ENCODE measurements around the gene PIEZO1.

PIEZO1 gene

GRCh38 chr16:88721815-88722755 is 62.9 kb downstream of the PIEZO1 start:
- no peak for DNase-seq (ENCODE audit: low read depth)

GRCh38 chr16:88721236-88721635 is 63.8 kb downstream of the PIEZO1 start:
- no peak for DNase-seq (ENCODE audit: low read depth)

- DNase-seq (ENCODE audit: low read depth) = no peak
Measured at GRCh38 chr16:88720396-88720970, 64.5 kb downstream of the PIEZO1 start.

GRCh38 chr16:88719933-88720296 is 65.1 kb downstream of the PIEZO1 start:
- DNase-seq (ENCODE audit: low read depth) = no peak

- DNase-seq (ENCODE audit: low read depth) = no peak
Measured at GRCh38 chr16:88719267-88719932, 65.6 kb downstream of the PIEZO1 start.

- no peak for DNase-seq (ENCODE audit: low read depth)
Measured at GRCh38 chr16:88718178-88718577, 66.8 kb downstream of the PIEZO1 start.

- DNase-seq (ENCODE audit: low read depth) = no peak
Measured at GRCh38 chr16:88716601-88717001, 68.4 kb downstream of the PIEZO1 start.

GRCh38 chr16:88716201-88716600 is 68.8 kb downstream of the PIEZO1 start:
- DNase-seq (ENCODE audit: low read depth) = no peak

GRCh38 chr16:88715312-88716190 is 69.5 kb downstream of the PIEZO1 start:
- no peak for DNase-seq (ENCODE audit: low read depth)

GRCh38 chr16:88714420-88715302 is 70.4 kb downstream of the PIEZO1 start:
- no peak for DNase-seq (ENCODE audit: low read depth)

- no peak for DNase-seq (ENCODE audit: low read depth)
Measured at GRCh38 chr16:88713568-88714419, 71.2 kb downstream of the PIEZO1 start.

GRCh38 chr16:88713054-88713453 is 72.0 kb downstream of the PIEZO1 start:
- no peak for DNase-seq (ENCODE audit: low read depth)

- DNase-seq (ENCODE audit: low read depth) = no peak
Measured at GRCh38 chr16:88712362-88712979, 72.5 kb downstream of the PIEZO1 start.

GRCh38 chr16:88711750-88712340 is 73.2 kb downstream of the PIEZO1 start:
- no peak for DNase-seq (ENCODE audit: low read depth)

GRCh38 chr16:88710556-88710955 is 74.5 kb downstream of the PIEZO1 start:
- DNase-seq (ENCODE audit: low read depth) = no peak

- no peak for DNase-seq (ENCODE audit: low read depth)
Measured at GRCh38 chr16:88706965-88707826, 77.8 kb downstream of the PIEZO1 start.

GRCh38 chr16:88706229-88706964 is 78.6 kb downstream of the PIEZO1 start, which contains the start of the genes CTU2 and RNF166:
Gene CTU2, plus strand, starts transcription at chr16:88706503. Its CDS starts 28 bp downstream, at chr16:88706531.
Gene RNF166, minus strand, starts transcription at chr16:88706408. Its CDS starts 83 bp downstream, at chr16:88706325.
- peak; percentile 86 for DNase-seq (ENCODE audit: low read depth)
